HG03097 (cell line): Measurements from ENCODE around the gene ACTN3.
"Not testable (repeated sequence)": the region's sequence is repeated elsewhere in the genome, so short reads cannot be mapped to it uniquely, and the experiment has no call there.

ENCODE experiments used
- ATAC-seq: cut with Tn5 transposase; IDR thresholded peaks from one replicate; pipeline ENCODE4 v1.9.1; 2021; ENCODE audit not compliant: unreplicated experiment, low FRiP score

ACTN3 gene

GRCh38 chr11:66592457-66593302 lies 46.0 kb downstream of the ACTN3 start, which contains the start of the genes CCDC87 and CCS:
Gene CCDC87 (minus strand): TSS chr11:66593063. CDS start chr11:66593015, 48 bp downstream.
Gene CCS (plus strand): TSS chr11:66593185. CDS start chr11:66593262, 77 bp downstream.
- peak; percentile 82 for ATAC-seq

GRCh38 chr11:66593303-66593635 lies 46.6 kb downstream of the ACTN3 start:
- ATAC-seq: no peak

- ATAC-seq: no peak
These were observed 46.9 kb downstream of the ACTN3 start for GRCh38 chr11:66593650-66594049.

DNA sequence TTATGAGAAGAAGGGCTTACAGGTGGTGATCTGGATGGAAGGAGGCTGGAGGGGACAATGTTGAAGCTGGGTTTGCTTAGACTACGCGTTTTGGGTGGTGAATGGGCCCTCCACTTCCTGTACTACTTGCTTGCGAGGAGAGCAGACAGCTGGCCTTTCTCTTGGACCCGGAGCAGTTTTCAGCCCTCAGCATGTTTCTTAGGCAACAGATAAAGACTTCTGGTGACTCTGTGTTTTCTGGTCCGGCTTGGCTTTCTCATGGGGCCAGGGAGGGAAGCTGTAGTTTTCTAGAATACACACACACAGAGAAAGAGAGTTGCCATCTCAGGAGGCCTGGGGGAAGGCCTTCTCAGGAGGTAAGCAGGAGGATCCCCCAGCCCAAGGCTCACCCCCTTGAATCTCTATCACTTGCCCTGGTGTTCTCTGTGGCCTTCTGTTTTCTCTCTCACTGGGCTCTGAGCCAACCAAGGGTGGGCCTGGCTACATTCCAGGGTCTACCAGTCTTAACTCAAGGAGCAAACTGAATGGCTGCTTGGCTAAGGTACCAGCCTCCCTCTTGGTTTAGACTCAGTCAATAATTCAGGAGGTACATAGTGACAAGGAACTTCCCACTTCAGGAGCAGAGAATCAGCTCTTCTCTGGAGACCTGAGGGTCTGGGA lies 48.7 kb downstream of the ACTN3 start:
- no peak for ATAC-seq

DNA sequence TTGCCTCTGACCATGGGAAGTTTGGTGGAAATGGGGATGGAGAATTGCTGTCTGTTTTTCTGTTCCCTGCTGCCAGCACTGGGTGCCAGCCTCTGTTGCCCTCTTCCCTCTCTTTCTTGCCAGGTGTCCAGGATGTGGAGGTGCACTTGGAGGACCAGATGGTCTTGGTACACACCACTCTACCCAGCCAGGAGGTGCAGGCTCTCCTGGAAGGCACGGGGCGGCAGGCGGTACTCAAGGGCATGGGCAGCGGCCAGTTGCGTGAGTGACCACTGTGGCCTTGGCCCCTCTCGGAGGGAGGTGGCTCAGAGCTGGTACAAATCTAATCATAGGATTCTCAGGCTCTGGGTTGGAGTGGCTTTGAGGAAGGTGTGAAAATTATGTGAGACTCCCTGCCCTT lies 52.3 kb downstream of the ACTN3 start:
- ATAC-seq: no peak

- no peak for ATAC-seq
These were observed 53.5 kb downstream of the ACTN3 start for GRCh38 chr11:66600219-66600618.

DNA sequence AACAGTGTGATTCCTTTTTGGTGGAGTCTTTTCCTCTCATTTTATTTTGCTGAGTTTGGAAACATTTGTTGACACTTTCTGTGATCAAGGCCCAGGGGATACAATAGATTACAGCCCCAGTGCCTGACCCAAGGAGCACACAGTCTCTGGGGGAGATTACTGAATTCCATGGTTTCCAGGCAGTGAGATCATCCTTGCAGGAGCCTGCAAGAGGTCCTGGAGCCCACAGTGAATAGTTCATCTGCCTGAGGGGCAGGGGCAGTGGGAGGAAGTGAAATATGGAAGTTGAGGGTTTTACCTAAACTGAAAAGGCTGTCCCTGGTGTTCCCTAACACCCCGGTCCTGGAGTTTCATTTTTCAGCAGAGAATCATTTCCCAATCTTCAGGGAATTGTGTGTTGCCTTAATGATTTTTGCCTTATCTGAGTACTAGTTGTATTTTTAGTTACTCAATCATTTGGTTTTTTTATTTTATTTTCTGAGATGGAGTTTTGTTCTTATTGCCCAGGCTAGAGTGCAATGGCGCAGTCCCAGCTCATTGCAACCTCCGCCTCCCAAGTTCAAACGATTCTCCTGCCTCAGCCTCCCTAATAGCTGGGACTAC lies 54.0 kb downstream of the ACTN3 start:
- no peak for ATAC-seq

GRCh38 chr11:66603072-66603471 lies 56.4 kb downstream of the ACTN3 start:
- ATAC-seq: no peak

DNA sequence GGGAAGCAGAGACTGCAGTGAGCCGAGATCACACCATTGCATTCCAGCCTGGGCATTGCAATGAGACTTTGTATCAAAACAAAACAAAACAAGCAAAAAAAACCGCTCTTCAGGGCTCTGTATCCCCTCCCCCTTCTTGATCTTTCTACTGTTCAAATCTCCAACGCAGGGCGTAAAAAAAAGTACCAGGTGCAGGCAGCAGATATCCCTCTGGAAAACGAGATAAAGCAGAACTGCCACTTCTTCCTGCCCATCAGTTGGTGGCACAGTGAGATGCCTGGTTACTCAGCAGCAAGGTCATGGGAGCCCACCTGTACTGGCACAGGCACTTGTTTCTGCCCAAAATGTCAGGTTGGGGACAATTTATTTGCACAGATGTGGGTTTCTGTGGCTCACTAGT lies 57.5 kb downstream of the ACTN3 start:
- no peak for ATAC-seq

DNA sequence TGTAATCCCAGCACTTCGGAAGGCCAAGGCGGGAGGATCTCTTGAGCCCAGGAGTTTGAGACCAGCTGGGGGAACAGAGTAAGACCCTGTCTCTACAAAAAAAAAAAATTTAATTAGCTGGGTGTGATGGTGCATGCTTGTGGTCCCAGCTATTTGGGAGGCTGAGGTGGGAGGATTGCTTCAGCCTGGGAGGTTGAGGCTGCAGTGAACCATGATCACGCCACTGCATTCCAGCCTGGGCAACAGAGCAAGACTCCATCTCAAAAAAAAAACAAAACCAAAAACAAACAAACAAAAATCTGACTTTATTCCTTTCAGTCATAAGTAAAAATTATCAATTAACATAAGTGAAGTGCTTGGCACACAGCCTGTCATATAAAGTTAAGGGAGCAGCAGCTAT lies 59.9 kb downstream of the ACTN3 start:
- ATAC-seq: not testable (repeated sequence)

DNA sequence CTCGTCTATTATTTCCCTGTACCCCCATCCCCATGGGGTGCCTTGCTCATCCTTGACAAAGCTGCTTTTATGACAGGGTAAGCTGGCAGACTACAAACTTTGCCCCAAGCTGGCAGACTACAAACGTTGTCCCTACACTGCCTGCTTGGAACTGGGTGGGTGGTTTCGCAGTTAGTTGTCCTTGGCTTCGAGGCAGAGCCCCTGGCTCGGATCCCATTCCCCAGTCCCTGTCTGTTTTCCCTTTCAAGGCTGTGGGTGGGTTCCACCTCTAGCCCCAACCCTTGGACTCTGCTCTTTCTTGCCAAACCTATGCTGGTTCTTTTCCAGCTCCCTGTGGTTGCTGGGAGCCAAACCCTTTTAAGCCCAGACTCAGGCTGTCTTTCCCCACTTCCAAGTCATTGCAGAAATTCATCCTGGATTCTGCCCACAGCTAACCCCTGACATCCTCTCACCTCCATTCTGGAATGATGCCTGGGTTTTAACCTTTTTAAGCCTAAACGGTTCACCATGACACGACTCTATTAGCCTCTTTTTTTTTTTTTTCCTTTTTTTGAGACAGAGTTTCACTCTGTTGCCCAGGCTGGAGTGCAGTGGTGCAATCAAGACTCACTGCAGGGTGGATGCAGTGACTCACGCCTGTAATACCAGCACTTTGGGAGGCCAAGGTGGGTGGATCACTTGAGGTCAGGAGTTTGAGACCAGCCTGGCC lies 60.6 kb downstream of the ACTN3 start:
- ATAC-seq: no peak

GRCh38 chr11:66609721-66610617 lies 63.3 kb downstream of the ACTN3 start:
- ATAC-seq: no peak

DNA sequence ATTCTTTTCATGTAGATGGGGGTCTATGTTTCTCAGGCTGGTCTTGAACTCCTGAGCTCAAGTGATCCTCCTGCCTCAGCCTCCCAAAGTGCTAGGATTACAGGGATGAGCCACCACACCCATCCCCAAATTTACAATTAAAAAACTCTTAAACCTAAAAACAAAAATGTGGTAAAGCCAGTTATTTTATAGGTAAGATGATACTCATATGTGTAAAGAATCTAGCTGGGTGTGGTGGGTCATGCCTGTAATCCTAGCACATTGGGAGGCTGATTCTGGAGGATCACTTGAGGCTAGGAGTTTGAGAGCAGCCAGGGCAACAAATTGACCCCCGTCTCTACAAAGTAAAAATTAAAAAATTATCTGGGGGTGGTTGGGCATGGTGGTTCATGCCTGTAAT lies 65.8 kb downstream of the ACTN3 start:
- ATAC-seq: no peak
